CD4-positive, CD25-positive, alpha-beta regulatory T cell (primary cell): Measurements from ENCODE around the gene SLC35E2B. TPM values are rescaled to one million over a fixed set of nuclear protein-coding genes. Genes with fewer than 3 reads are reported as not detected.

Experiments
- ATAC-seq, 2 donors: fragments of 150-1000 bp; cut with Tn5 transposase; one replicate each; pipeline ENCODE4 v1.10.0; 2021; ENCODE audit warnings: low read depth in 2 of 2, moderate number of reproducible peaks in 2 of 2, moderate library complexity in 1 of 2
- DNase-seq, 3 donors: peaks; one replicate each; pipeline versions ENCODE4 v3.0.0 to v3.0.0-alpha.2; 2012 to 2022; ENCODE audit warnings: mixed read lengths in 1 of 3
- H3K27ac ChIP-seq: one replicate; pipeline ENCODE4 v1.7.0; 2013; ENCODE audit warnings: mild to moderate bottlenecking, low read length; ENCODE audit not compliant: insufficient read depth, poor library complexity, severe bottlenecking
- H3K27me3 ChIP-seq: one replicate; pipeline ENCODE4 v1.7.0; 2013; ENCODE audit warnings: low read length; ENCODE audit not compliant: control insufficient read depth, insufficient read depth
- H3K36me3 ChIP-seq: one replicate; pipeline ENCODE4 v1.7.0; 2013; ENCODE audit warnings: mild to moderate bottlenecking, low read length, moderate library complexity; ENCODE audit not compliant: control insufficient read depth, insufficient read depth
- H3K4me1 ChIP-seq: 2 replicates; pipeline ENCODE4 v1.7.0; 2013; ENCODE audit warnings: mild to moderate bottlenecking, low read length; ENCODE audit not compliant: insufficient read depth, control insufficient read depth, poor library complexity, severe bottlenecking
- H3K4me3 ChIP-seq: one replicate; pipeline ENCODE4 v1.7.0; 2013; ENCODE audit warnings: low read depth, mild to moderate bottlenecking, low read length, moderate library complexity
- H3K9me3 ChIP-seq, 2 experiments: 1 replicate in 1 of 2; 2 replicates in 1 of 2; pipeline ENCODE4 v1.7.0; 2013; ENCODE audit warnings: low read length in 2 of 2, mild to moderate bottlenecking in 1 of 2, moderate library complexity in 1 of 2; ENCODE audit not compliant: control insufficient read depth in 2 of 2
- H3K27ac Mint-ChIP-seq, 3 donors: one replicate each; pipeline ENCODE4 v1.8.0; 2020 to 2022; ENCODE audit warnings: mild to moderate bottlenecking in 3 of 3, mixed read lengths in 3 of 3, moderate library complexity in 2 of 3
- H3K27me3 Mint-ChIP-seq: one replicate; pipeline ENCODE4 v1.8.0; 2022; ENCODE audit warnings: mild to moderate bottlenecking, mixed read lengths
- H3K36me3 Mint-ChIP-seq: one replicate; pipeline ENCODE4 v1.8.0; 2020; ENCODE audit warnings: mixed read lengths
- H3K4me1 Mint-ChIP-seq, 4 donors: one replicate each; pipeline ENCODE4 v1.8.0; 2020 to 2022; ENCODE audit warnings: mixed read lengths in 4 of 4, mild to moderate bottlenecking in 1 of 4
- H3K4me3 Mint-ChIP-seq, 4 donors: one replicate each; pipeline ENCODE4 v1.8.0; 2020 to 2022; ENCODE audit warnings: mild to moderate bottlenecking in 4 of 4, mixed read lengths in 4 of 4, moderate library complexity in 3 of 4
- H3K9me3 Mint-ChIP-seq, 7 donors: one replicate each; pipeline ENCODE4 v1.8.0; 2020 to 2022; ENCODE audit warnings: mixed read lengths in 7 of 7, mild to moderate bottlenecking in 3 of 7, moderate library complexity in 2 of 7
- polyA plus RNA-seq, 4 donors: library from polyadenylated mRNA; unstranded; fragments of 300-500 nt; fragmentation: Illumina TruSeq; gene quantifications; one replicate each; pipeline ENCODE4 v1.2.3, GENCODE V29; 2021
- total RNA-seq: library from RNA; stranded (reverse); gene quantifications from one replicate; pipeline ENCODE4 v1.2.3, GENCODE V29; 2022

SLC35E2B gene
- total and polyA plus RNA-seq, 5 donors from 2014 or later: 25.8 to 77.6 (median 31.7) TPM

- no peak overlapping the region for H3K27ac Mint-ChIP-seq
- no peaks in the 10 kb centered on the region for H3K9me3 ChIP-seq
- no peak for ATAC-seq
- no peak overlapping the region for H3K4me3 ChIP-seq
- peaks cover 0 to 1% (median 0%) of the 10 kb centered on the region in 7 donors for H3K9me3 Mint-ChIP-seq
- H3K4me3 Mint-ChIP-seq: peak overlapping the region in 1 of 4 donors; percentile 51
- peaks cover 9 to 38% (median 20%) of the 10 kb centered on the region in 4 donors for H3K4me1 Mint-ChIP-seq
- no peaks in the 10 kb centered on the region for H3K36me3 Mint-ChIP-seq
- peaks cover 25% of the 10 kb centered on the region for H3K4me1 ChIP-seq
- H3K27ac ChIP-seq: no peak overlapping the region
- no peaks in the 10 kb centered on the region for H3K27me3 Mint-ChIP-seq
- no peak for DNase-seq
- no peaks in the 10 kb centered on the region for H3K36me3 ChIP-seq
- H3K27me3 ChIP-seq: no peaks in the 10 kb centered on the region
These were observed 82.6 kb downstream of the SLC35E2B start for GRCh38 chr1:1609822-1610485.

Other genes starting within 250 kb of the SLC35E2B start
- gene ATAD3C, start 243.1 kb downstream of the SLC35E2B start, total RNA-seq: 3.4 TPM
- gene ATAD3C, start 243.1 kb downstream of the SLC35E2B start, polyA plus RNA-seq: 1 to 10 TPM in 3 of 4 donors, under 1 TPM in 1; 0.65 to 4.2 (median 2.3) TPM
- gene ATAD3B, start 221.0 kb downstream of the SLC35E2B start, total RNA-seq: 39.4 TPM
- 1 to 10 TPM; 2.3 to 5.2 (median 3.0) TPM for gene ATAD3B, start 221.0 kb downstream of the SLC35E2B start, polyA plus RNA-seq
- gene ATAD3A, start 180.6 kb downstream of the SLC35E2B start, total RNA-seq: 20.0 TPM
- gene ATAD3A, start 180.6 kb downstream of the SLC35E2B start, polyA plus RNA-seq: 1 to 10 TPM; 6.2 to 8.1 (median 7.5) TPM
- gene TMEM240, start 152.2 kb downstream of the SLC35E2B start, total RNA-seq: not detected
- not detected for gene TMEM240, start 152.2 kb downstream of the SLC35E2B start, polyA plus RNA-seq
- gene SSU72, start 117.9 kb downstream of the SLC35E2B start, total RNA-seq: 104 TPM
- gene SSU72, start 117.9 kb downstream of the SLC35E2B start, polyA plus RNA-seq: 100 to 1,000 TPM; 185 to 279 (median 217) TPM
- 0.96 TPM for gene FNDC10, start 92.7 kb downstream of the SLC35E2B start, total RNA-seq
- gene FNDC10, start 92.7 kb downstream of the SLC35E2B start, polyA plus RNA-seq: under 1 TPM; 0.21 to 0.37 (median 0.29) TPM
- 58.2 TPM for gene MIB2, start 77.3 kb downstream of the SLC35E2B start, total RNA-seq
- gene MIB2, start 77.3 kb downstream of the SLC35E2B start, polyA plus RNA-seq: 10 to 100 TPM; 15.9 to 20.6 (median 19.0) TPM
- gene MMP23B, start 60.6 kb downstream of the SLC35E2B start, total RNA-seq: 4.1 TPM
- under 1 TPM in 2 of 4 donors, not detected in 2; 0.18 to 0.21 TPM for gene MMP23B, start 60.6 kb downstream of the SLC35E2B start, polyA plus RNA-seq
- 47.2 TPM for gene CDK11B, start 33.8 kb downstream of the SLC35E2B start, total RNA-seq
- gene CDK11B, start 33.8 kb downstream of the SLC35E2B start, polyA plus RNA-seq: 10 to 100 TPM in 1 of 4 donors, 1 to 10 TPM in 3; 9.3 to 11.3 (median 9.7) TPM
- gene CDK11A, start 31.6 kb upstream of the SLC35E2B start, total RNA-seq: 212 TPM
- 10 to 100 TPM; 10.2 to 30.4 (median 15.3) TPM for gene CDK11A, start 31.6 kb upstream of the SLC35E2B start, polyA plus RNA-seq
- gene NADK, start 85.7 kb upstream of the SLC35E2B start, total RNA-seq: 52.6 TPM
- gene NADK, start 85.7 kb upstream of the SLC35E2B start, polyA plus RNA-seq: 10 to 100 TPM; 18.7 to 27.1 (median 21.2) TPM
- gene GNB1, start 198.3 kb upstream of the SLC35E2B start, total RNA-seq: 242 TPM
- 100 to 1,000 TPM in 2 of 4 donors, 10 to 100 TPM in 2; 47.0 to 106 (median 78.3) TPM for gene GNB1, start 198.3 kb upstream of the SLC35E2B start, polyA plus RNA-seq
- not detected for gene CALML6, start 222.5 kb upstream of the SLC35E2B start, total RNA-seq
- gene CALML6, start 222.5 kb upstream of the SLC35E2B start, polyA plus RNA-seq: not detected
- 0.62 TPM for gene TMEM52, start 226.5 kb upstream of the SLC35E2B start, total RNA-seq
- under 1 TPM in 1 of 4 donors, not detected in 3; 0.50 TPM for gene TMEM52, start 226.5 kb upstream of the SLC35E2B start, polyA plus RNA-seq